RPMI8226 (cell line): ENCODE results near the gene LTF.
"Not testable (repeated sequence)": the region's sequence is repeated elsewhere in the genome, so short reads cannot be mapped to it uniquely, and the experiment has no call there.

Experiments
- DNase-seq: peaks from one replicate; pipeline ENCODE4 v3.0.0-alpha.2; 2015

The LTF gene

GRCh38 chr3:46409739-46410489 is 54.8 kb downstream of the LTF start:
- no peak for DNase-seq

- DNase-seq = no peak
Measured at GRCh38 chr3:46408853-46409252, 55.9 kb downstream of the LTF start.

- DNase-seq = no peak
Measured at GRCh38 chr3:46407970-46408369, 56.7 kb downstream of the LTF start.

GRCh38 chr3:46406788-46407611 is 57.7 kb downstream of the LTF start, which contains the start of the genes CCR5AS and CCRL2:
Gene CCR5AS, minus strand, starts transcription at chr3:46407066.
Gene CCRL2, plus strand, starts transcription at chr3:46407259. Its CDS starts 821 bp downstream, at chr3:46408080.
- DNase-seq = no peak

- DNase-seq = no peak
Measured at GRCh38 chr3:46406443-46406787, 58.3 kb downstream of the LTF start.

- DNase-seq = no peak
Measured at GRCh38 chr3:46405301-46406019, 59.2 kb downstream of the LTF start.

GRCh38 chr3:46402902-46403301 is 61.8 kb downstream of the LTF start:
- DNase-seq = not testable (repeated sequence)

- no peak for DNase-seq
Measured at GRCh38 chr3:46401579-46401978, 63.1 kb downstream of the LTF start.

- no peak for DNase-seq
Measured at GRCh38 chr3:46400846-46401245, 63.9 kb downstream of the LTF start.

GRCh38 chr3:46400000-46400734 is 64.5 kb downstream of the LTF start:
- DNase-seq = no peak

- DNase-seq = no peak
Measured at GRCh38 chr3:46399557-46399956, 65.1 kb downstream of the LTF start.

- no peak for DNase-seq
Measured at GRCh38 chr3:46399098-46399497, 65.6 kb downstream of the LTF start.

- DNase-seq = no peak
Measured at GRCh38 chr3:46398186-46398955, 66.3 kb downstream of the LTF start.

GRCh38 chr3:46397111-46397510 is 67.6 kb downstream of the LTF start:
- no peak for DNase-seq

GRCh38 chr3:46395766-46396530 is 68.8 kb downstream of the LTF start:
- DNase-seq = no peak

GRCh38 chr3:46395210-46395661 is 69.5 kb downstream of the LTF start:
- peak; percentile 28 for DNase-seq

GRCh38 chr3:46393554-46394434 is 70.9 kb downstream of the LTF start:
- DNase-seq = no peak

GRCh38 chr3:46393011-46393410 is 71.7 kb downstream of the LTF start:
- no peak for DNase-seq

- DNase-seq = peak; percentile 68
Measured at GRCh38 chr3:46391526-46391925, 73.2 kb downstream of the LTF start.

- DNase-seq = no peak
Measured at GRCh38 chr3:46389306-46389705, 75.4 kb downstream of the LTF start.
